HG03342 (cell line): Measurements from ENCODE around the gene ATP5ME.

Experiments used
- ATAC-seq: cut with Tn5 transposase; IDR thresholded peaks from one replicate; pipeline ENCODE4 v1.9.1; 2021; ENCODE audit warnings: mild to moderate bottlenecking, moderate library complexity; ENCODE audit not compliant: unreplicated experiment

Gene ATP5ME

GRCh38 chr4:623914-624566, 50.0 kb downstream of the ATP5ME start:
- no peak for ATAC-seq

DNA sequence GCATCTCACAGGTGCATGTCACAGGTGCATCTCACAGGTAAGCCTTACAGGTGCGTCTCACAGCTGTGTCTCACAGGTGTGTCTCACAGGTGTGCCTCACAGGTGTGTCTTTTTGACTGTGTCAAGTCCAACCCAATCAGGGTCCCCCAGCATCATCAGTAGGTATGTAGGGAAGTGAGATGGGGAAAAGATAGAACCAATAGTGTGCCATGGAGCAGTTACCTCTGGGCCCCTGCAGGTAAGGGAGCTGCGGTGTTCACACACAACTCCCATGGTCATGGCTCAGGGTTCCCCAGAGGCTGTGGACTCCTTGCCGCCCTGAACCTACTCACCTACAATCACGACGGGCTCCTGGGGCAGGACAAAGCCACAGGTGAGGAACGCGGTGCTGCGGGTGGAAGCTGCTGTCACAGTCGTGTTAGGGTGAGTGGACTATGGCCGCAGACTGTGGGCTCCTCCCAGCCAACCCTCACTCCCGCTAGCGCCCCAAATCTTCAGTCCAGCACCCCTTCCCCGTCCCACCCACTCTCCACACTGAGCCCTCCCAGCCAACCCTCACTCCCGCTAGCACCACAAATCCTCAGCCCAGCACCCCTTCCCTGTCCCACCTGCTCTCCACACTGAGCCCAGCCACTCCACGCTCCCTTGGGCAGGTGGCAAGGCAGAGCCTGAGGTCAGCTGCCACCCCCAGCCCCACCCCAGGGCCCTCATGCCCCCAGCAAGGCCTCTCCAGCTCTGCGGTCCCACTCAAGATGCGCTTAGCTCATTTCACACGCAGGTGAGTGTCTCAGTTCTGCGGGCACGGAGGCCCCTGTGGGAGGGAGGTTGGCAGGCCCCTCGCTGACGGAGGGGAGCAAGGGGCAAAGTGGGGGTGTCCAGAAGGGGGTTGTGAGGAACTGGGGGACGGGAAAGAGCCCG, 50.8 kb downstream of the ATP5ME start:
- ATAC-seq = no peak
